Ammon's horn (tissue), 1 donor: ENCODE data around the gene KLF13.

Source experiments
- DNase-seq: peaks from one replicate; pipeline ENCODE4 v3.0.0-alpha.2; 2016; ENCODE audit warnings: low spot score

KLF13 gene

GRCh38 chr15:31326156-31326874 is at the start of gene KLF13:
Gene KLF13 (plus strand): TSS chr15:31326835. CDS start chr15:31327213, 378 bp downstream.
- DNase-seq: peak; percentile 98

- DNase-seq: peak; percentile 2
Measured at GRCh38 chr15:31277335-31278060, 49.1 kb upstream of the KLF13 start.

GRCh38 chr15:31278061-31278445 is 48.6 kb upstream of the KLF13 start:
- DNase-seq: peak; percentile 8

GRCh38 chr15:31278544-31279220 is 48.0 kb upstream of the KLF13 start:
- no peak for DNase-seq

GRCh38 chr15:31279221-31280045 is 47.2 kb upstream of the KLF13 start:
- no peak for DNase-seq

- peak; percentile 96 for DNase-seq
Measured at GRCh38 chr15:31280046-31280830, 46.4 kb upstream of the KLF13 start.

GRCh38 chr15:31280831-31281216 is 45.8 kb upstream of the KLF13 start:
- no peak for DNase-seq

- no peak for DNase-seq
Measured at GRCh38 chr15:31283043-31283442, 43.6 kb upstream of the KLF13 start.

GRCh38 chr15:31285772-31286261 is 40.8 kb upstream of the KLF13 start:
- no peak for DNase-seq

GRCh38 chr15:31291048-31291578 is 35.5 kb upstream of the KLF13 start:
- DNase-seq: no peak

- peak; percentile 87 for DNase-seq
Measured at GRCh38 chr15:31292391-31293015, 34.1 kb upstream of the KLF13 start.

GRCh38 chr15:31293655-31294054 is 33.0 kb upstream of the KLF13 start:
- DNase-seq: no peak

- no peak for DNase-seq
Measured at GRCh38 chr15:31294067-31294466, 32.6 kb upstream of the KLF13 start.

- DNase-seq: no peak
Measured at GRCh38 chr15:31295658-31296057, 31.0 kb upstream of the KLF13 start.

- no peak for DNase-seq
Measured at GRCh38 chr15:31296219-31296645, 30.4 kb upstream of the KLF13 start.

- DNase-seq: no peak
Measured at GRCh38 chr15:31296646-31297574, 29.7 kb upstream of the KLF13 start.

- no peak for DNase-seq
Measured at GRCh38 chr15:31297575-31298456, 28.8 kb upstream of the KLF13 start.

GRCh38 chr15:31298707-31299172 is 27.9 kb upstream of the KLF13 start:
- no peak for DNase-seq
